ENCODE measurements around the gene ADORA2A. TPM values are rescaled to one million over a fixed set of nuclear protein-coding genes. Genes with fewer than 3 reads are reported as not detected.

Gene ADORA2A
- 20.2 and 23.8 TPM in 2 replicates for total RNA-seq

DNA sequence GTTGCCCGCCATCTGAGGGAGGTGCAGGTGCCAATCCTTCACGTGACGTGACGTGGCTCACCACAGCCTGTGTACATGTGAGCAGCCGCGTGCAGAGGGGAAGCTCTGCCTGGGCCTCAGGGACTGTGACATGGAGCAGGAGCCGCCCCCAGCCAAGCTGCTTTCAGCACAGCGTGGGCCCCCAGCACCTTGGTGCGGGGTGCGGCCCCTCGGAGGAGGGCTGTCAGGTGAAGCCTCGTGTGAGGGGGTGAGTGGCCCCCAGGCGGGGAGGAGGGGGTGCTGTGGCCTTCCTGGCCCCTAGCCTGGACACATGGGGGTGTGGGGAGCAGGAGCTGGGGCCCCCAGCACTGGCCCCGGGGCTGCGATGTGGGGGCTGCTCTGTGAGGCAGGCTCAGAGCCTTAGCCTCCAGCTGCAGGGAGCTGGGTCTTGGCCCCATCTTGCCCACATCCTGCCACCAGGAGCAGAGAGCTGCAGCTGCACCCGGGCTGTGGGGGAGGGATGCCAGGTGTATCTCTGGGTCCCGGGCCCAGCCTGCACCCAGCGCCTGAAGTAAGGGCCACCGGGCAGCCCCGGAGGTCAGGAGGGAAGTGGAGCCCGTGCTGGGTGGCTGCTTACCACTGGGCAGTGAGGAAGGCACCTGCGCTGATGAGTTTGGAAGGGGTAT lies at the start of gene ADORA2A:
TSS of gene ADORA2A (plus strand) at position 100 of the 665 bp plus-strand sequence. CDS start 5,806 bp downstream, outside the sequence.
- peak; percentile 72 for DNase-seq (ENCODE audit: low spot score)
- H3K36me3 Mint-ChIP-seq (ENCODE audit: low read depth), result peaks cover 10% of the 10 kb centered on the region
- H3K27ac Mint-ChIP-seq, result peak within 1 kb of the TSS; percentile 87
- H3K4me1 Mint-ChIP-seq (ENCODE audit: low read depth), result peaks cover 55% of the 10 kb centered on the region
- intact Hi-C loops (cut with micrococcal nuclease), result loop anchor here (2.0 to 5.0 kb wide), 2 partner anchors 75 to 97 kb away; no protein-coding TSS in a partner anchor
- H3K4me3 Mint-ChIP-seq (ENCODE audit: low read depth), result peak within 1 kb of the TSS; percentile 82
- peaks cover 6% of the 10 kb centered on the region for H3K27me3 Mint-ChIP-seq (ENCODE audit: low read depth)
- no peaks in the 10 kb centered on the region for H3K9me3 Mint-ChIP-seq

DNA sequence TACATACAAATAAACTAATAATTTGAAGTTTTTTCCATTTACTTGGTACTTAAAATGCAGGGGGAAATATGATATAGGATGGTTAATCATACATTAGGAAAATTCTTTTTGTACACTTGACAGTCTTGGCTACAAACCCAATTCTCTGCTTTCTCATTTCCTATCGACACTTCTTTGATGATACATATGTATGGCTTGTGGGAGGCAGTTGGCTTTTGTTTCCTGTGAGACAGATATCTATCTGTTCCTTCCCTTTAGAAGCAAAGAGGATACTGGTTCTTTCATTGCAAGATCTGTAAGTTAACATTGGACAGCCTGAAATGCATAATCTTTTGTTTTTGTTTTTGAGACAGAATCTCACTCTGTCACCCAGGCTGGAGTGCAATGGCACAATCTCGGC lies 47.9 kb upstream of the ADORA2A start:
- H3K27me3 Mint-ChIP-seq (ENCODE audit: low read depth), result no peaks in the 10 kb centered on the region
- peaks cover 30% of the 10 kb centered on the region for H3K4me1 Mint-ChIP-seq (ENCODE audit: low read depth)
- H3K9me3 Mint-ChIP-seq, result peaks cover 8% of the 10 kb centered on the region
- intact Hi-C loops (cut with micrococcal nuclease), result loop anchor here (1.0 kb wide), 1 partner anchor 107 kb away; no protein-coding TSS in a partner anchor
- DNase-seq (ENCODE audit: low spot score), result no peak
- H3K36me3 Mint-ChIP-seq (ENCODE audit: low read depth), result peaks cover 55% of the 10 kb centered on the region
- H3K27ac Mint-ChIP-seq, result no peak overlapping the region
- peak overlapping the region; percentile 0 for H3K4me3 Mint-ChIP-seq (ENCODE audit: low read depth)

DNA sequence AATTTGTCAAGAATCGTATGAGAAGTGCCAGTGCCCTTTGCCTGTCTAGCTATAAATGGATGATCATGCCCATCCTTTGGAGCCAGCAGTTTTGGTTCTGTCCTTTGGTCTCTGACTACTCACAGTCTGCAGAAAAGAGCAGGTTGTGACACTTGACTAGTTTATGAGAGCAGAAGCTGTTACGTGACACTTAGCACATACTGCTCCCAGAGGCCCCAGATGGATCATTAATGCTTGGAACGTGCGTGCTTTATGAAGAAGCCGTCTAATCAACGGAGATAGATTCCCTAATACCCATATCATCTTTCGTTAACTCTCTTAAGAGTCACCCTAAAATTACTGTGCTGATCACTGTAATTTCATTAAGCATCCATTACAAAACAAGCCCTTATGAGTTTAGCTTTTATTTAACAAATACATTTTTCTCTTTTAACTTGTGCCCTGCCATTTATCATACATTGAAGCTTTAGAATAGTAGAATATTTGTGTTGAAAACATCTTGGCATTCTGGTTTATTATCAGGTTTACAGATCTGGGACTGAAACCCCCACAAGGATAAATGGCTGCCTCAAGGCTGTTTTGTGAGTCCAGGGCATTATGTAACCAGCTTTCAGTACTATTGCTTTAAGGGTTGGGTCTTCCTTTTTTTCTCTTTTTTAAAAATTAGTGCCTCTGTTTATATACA lies 47.0 kb upstream of the ADORA2A start:
- peaks cover 30% of the 10 kb centered on the region for H3K4me1 Mint-ChIP-seq (ENCODE audit: low read depth)

DNA sequence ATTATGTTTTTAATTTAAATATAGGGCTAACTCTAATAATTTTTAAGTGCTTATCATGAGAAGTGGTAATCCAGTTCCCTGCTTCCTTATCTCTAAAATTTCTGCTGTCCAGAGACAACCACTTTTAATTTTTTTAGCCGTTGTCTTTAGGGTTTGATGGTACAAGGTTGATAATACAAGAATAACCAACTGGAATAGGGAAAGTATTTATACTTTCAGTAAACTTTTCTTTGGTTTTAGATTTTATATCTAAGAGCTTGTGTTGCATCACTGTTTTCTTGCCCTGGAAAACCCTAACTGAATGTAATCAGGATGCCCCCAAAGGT lies 46.5 kb upstream of the ADORA2A start:
- H3K36me3 Mint-ChIP-seq (ENCODE audit: low read depth), result peaks cover 42% of the 10 kb centered on the region
- no peak for DNase-seq (ENCODE audit: low spot score)
- H3K27ac Mint-ChIP-seq, result no peak overlapping the region
- no peaks in the 10 kb centered on the region for H3K27me3 Mint-ChIP-seq (ENCODE audit: low read depth)
- no peak overlapping the region for H3K4me3 Mint-ChIP-seq (ENCODE audit: low read depth)
- intact Hi-C loops (cut with micrococcal nuclease), result no loop called here
- peaks cover 30% of the 10 kb centered on the region for H3K4me1 Mint-ChIP-seq (ENCODE audit: low read depth)
- H3K9me3 Mint-ChIP-seq, result no peaks in the 10 kb centered on the region

More for the DNA sequence above, 47.0 kb upstream of the ADORA2A start:
- DNase-seq (ENCODE audit: low spot score), result no peak
- Mint-ChIP-seq H3K27me3 (ENCODE audit: low read depth) (no peaks in the 10 kb centered on the region), H3K27ac (no peak overlapping the region), H3K36me3 (ENCODE audit: low read depth) (peaks cover 47% of the 10 kb centered on the region), H3K4me3 (ENCODE audit: low read depth) (no peak overlapping the region), H3K9me3 (no peaks in the 10 kb centered on the region)
- intact Hi-C loops (cut with micrococcal nuclease), result no loop called here

DNA sequence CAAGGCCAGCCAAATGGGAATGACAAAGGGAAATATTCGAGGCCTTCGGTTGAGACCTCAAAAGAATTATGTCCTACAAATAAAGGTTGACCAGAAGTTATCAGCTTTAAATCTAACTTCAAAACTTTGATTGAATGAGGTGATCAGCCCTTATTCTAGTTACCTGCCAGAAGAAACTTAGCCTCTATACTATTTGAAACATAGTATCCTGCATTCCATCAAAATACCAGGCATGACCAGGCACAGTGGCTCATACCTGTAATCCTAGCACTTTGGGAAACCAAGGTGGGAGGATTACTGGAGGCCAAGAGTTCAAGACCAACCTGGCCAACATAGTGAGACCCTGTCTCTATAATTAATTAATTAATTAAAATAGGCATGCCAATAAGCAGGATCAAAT lies 44.3 kb upstream of the ADORA2A start:
- intact Hi-C loops (cut with micrococcal nuclease), result no loop called here
- Mint-ChIP-seq H3K4me3 (ENCODE audit: low read depth) (no peak overlapping the region), H3K27me3 (ENCODE audit: low read depth) (no peaks in the 10 kb centered on the region), H3K4me1 (ENCODE audit: low read depth) (peaks cover 16% of the 10 kb centered on the region), H3K9me3 (no peaks in the 10 kb centered on the region), H3K27ac (no peak overlapping the region), H3K36me3 (ENCODE audit: low read depth) (peaks cover 25% of the 10 kb centered on the region)
- no peak for DNase-seq (ENCODE audit: low spot score)

DNA sequence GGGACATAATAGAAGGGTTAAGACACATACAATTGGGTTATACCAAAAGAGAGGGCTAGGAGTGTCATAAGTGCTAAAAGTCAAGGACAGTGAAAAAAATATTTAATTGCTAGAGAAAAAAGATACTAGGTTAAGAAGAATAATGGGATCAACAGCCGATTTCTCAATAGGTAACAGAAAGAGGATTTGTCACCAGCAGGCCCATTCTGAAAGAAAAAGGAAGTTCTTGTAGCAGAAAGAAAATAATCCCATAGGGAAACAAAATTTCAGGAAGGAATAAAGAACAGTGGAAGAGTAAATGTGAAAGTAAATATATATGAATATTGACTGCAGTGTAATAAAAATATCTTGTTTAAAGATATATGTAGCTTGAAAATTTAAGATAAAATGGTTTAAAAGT lies 43.3 kb upstream of the ADORA2A start:
- Mint-ChIP-seq H3K36me3 (ENCODE audit: low read depth) (peaks cover 19% of the 10 kb centered on the region), H3K27me3 (ENCODE audit: low read depth) (no peaks in the 10 kb centered on the region), H3K27ac (no peak overlapping the region), H3K9me3 (no peaks in the 10 kb centered on the region), H3K4me1 (ENCODE audit: low read depth) (peaks cover 12% of the 10 kb centered on the region), H3K4me3 (ENCODE audit: low read depth) (no peak overlapping the region)
- no peak for DNase-seq (ENCODE audit: low spot score)
- intact Hi-C loops (cut with micrococcal nuclease), result no loop called here

DNA sequence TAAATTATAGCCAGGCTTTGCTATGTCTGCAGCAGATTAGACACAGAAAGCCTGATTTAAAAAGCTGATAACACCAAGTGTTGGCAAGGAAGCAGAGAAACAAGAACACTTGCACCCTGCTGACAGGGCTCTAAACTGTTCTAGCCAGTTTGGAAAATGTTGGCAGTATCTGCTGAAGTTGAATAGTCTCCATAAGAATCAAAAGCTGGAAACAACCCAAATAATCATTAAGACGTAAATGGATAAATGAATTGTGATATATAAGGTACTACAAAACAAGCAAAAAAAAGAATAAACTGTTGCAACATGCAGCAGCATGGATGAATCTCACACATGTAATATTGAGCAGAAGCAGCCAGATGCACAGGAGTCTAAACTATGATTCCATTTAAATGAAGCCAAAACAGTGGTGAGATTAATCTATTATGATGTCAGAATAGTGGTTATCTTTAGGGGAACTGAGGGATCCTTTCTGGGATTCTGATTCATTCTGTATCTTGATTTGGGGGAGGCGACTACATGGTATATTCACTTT lies 40.4 kb upstream of the ADORA2A start:
- intact Hi-C loops (cut with micrococcal nuclease), result no loop called here
- no peak for DNase-seq (ENCODE audit: low spot score)
- Mint-ChIP-seq H3K27me3 (ENCODE audit: low read depth) (no peaks in the 10 kb centered on the region), H3K4me1 (ENCODE audit: low read depth) (peaks cover 12% of the 10 kb centered on the region), H3K27ac (no peak overlapping the region), H3K9me3 (no peaks in the 10 kb centered on the region), H3K36me3 (ENCODE audit: low read depth) (peaks cover 13% of the 10 kb centered on the region), H3K4me3 (ENCODE audit: low read depth) (no peak overlapping the region)

DNA sequence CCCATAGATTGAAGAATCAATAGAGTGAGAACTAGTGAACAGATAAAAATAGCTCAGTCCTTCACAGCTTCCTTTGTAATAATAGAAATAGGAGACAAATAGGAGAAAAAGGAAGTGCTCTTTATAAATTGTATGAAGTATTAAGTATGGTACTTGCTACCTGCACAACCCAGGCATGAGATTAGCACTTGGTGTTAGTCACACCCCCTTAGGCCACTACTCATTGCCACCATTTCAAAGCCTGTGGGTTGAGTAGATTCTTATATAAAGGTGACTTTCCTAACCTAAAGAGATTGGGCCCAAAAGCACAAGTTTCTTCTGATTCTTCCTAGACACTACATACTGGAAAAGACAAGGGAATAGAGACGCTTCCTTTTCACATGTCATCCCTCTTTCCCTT lies 37.7 kb upstream of the ADORA2A start:
- intact Hi-C loops (cut with micrococcal nuclease), result no loop called here
- H3K9me3 Mint-ChIP-seq, result no peaks in the 10 kb centered on the region

DNA sequence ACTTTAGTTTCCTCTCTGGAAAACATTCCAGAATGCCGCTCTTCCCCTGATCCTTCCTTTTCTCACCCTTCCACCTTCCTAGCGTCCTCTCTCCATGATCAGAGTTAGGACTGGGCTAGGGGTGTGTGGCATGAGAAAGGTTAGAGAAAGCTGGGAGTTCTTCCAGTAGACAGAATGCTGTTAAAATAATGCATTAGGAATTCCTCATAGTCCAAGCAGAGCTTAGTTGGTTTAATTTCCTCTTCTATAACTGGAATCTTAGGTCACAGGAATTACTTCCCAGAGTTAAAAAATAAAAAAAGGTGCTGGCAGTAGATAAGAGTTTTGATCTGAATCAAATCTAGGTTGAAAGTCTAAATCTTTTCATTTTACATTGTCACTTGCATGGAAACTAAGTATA lies 37.2 kb upstream of the ADORA2A start:
- peaks cover 22% of the 10 kb centered on the region for H3K36me3 Mint-ChIP-seq (ENCODE audit: low read depth)
- H3K27ac Mint-ChIP-seq, result no peak overlapping the region
- no peak for DNase-seq (ENCODE audit: low spot score)
- H3K4me1 Mint-ChIP-seq (ENCODE audit: low read depth), result peaks cover 21% of the 10 kb centered on the region
- H3K27me3 Mint-ChIP-seq (ENCODE audit: low read depth), result no peaks in the 10 kb centered on the region
- intact Hi-C loops (cut with micrococcal nuclease), result no loop called here
- H3K4me3 Mint-ChIP-seq (ENCODE audit: low read depth), result no peak overlapping the region
- no peaks in the 10 kb centered on the region for H3K9me3 Mint-ChIP-seq

More for the DNA sequence above, 37.7 kb upstream of the ADORA2A start:
- H3K4me1 Mint-ChIP-seq (ENCODE audit: low read depth), result peaks cover 21% of the 10 kb centered on the region
- DNase-seq (ENCODE audit: low spot score), result no peak
- H3K4me3 Mint-ChIP-seq (ENCODE audit: low read depth), result no peak overlapping the region
- H3K27me3 Mint-ChIP-seq (ENCODE audit: low read depth), result no peaks in the 10 kb centered on the region
- H3K27ac Mint-ChIP-seq, result no peak overlapping the region
- peaks cover 21% of the 10 kb centered on the region for H3K36me3 Mint-ChIP-seq (ENCODE audit: low read depth)

DNA sequence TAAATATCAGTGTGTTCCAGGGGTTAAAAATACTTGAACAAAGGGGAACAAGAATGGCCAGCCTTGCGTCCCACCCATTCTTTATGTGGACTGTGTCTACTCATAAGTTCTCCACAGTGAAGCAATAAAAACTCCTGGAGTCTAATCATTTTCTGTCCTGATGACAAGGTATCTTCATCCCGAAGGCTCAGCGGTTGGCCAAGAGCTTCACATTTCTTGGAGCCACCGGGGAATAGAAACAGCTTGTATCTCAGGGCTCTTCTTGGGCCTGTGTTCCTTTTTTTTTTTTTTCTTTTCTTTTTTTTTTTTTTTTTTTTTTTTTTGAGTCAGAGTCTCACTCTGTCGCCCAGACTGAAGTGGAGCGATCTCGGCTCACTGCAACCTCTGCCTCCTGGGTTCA lies 36.8 kb upstream of the ADORA2A start:
- no peaks in the 10 kb centered on the region for H3K27me3 Mint-ChIP-seq (ENCODE audit: low read depth)
- no peaks in the 10 kb centered on the region for H3K9me3 Mint-ChIP-seq
- no peak for DNase-seq (ENCODE audit: low spot score)
- intact Hi-C loops (cut with micrococcal nuclease), result no loop called here
- H3K4me3 Mint-ChIP-seq (ENCODE audit: low read depth), result no peak overlapping the region
- peaks cover 21% of the 10 kb centered on the region for H3K4me1 Mint-ChIP-seq (ENCODE audit: low read depth)
- H3K27ac Mint-ChIP-seq, result no peak overlapping the region
- H3K36me3 Mint-ChIP-seq (ENCODE audit: low read depth), result peaks cover 25% of the 10 kb centered on the region

DNA sequence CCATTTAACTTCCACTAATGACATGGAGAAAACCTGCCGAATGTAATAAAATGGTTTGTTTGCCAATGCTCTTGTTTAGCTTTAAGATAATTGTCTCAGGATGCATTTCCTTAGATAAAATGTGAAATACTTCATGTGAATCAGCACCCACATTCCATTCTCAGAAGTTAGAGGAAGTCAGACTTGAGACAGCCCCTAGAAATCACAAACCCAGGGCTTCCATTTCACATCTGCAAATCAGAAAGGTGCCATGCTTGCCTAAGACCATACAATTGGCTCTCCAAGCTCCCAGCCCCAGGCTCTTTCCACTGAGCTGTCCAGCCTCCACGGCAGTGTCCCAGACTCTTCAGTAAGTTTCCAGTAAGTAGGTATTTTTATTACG lies 35.6 kb upstream of the ADORA2A start:
- Mint-ChIP-seq H3K9me3 (no peaks in the 10 kb centered on the region), H3K27ac (no peak overlapping the region), H3K4me1 (ENCODE audit: low read depth) (peaks cover 21% of the 10 kb centered on the region), H3K4me3 (ENCODE audit: low read depth) (peak overlapping the region; percentile 13), H3K36me3 (ENCODE audit: low read depth) (peaks cover 33% of the 10 kb centered on the region), H3K27me3 (ENCODE audit: low read depth) (no peaks in the 10 kb centered on the region)
- intact Hi-C loops (cut with micrococcal nuclease), result no loop called here
- no peak for DNase-seq (ENCODE audit: low spot score)

DNA sequence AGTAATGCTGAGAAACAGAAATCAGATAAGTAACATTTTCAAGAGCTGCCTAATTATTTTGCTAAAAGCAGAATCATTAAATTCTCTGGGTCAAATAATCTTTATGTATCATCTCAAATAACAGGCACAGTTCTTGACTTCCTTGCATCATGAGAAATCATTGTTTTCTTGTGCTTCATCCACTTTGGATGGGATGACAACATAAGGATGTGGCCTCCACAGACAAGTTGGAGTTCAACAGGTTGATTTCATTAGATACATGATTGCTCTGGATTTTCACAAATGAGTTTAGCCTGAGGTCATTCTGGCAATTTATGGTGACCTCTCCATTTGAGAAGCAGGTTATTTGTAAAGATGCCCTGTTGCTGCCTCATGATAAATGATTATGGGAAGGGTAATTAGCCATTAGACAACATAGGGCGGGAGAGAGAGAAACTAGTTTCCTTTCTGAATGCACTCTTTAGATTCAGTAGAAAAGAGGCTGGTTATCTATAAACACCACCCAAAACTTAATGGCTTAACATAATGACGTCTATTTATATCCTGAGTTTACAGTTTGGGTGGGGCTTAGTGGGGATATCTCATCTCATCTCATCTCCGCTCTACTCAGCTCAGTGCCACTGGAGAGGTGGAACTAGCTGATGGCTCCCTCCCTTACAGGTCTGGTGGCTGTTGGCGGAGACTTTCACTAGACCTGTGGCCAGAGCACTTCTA lies 35.0 kb upstream of the ADORA2A start:
- Mint-ChIP-seq H3K4me1 (ENCODE audit: low read depth) (peaks cover 21% of the 10 kb centered on the region), H3K27me3 (ENCODE audit: low read depth) (no peaks in the 10 kb centered on the region), H3K36me3 (ENCODE audit: low read depth) (peaks cover 34% of the 10 kb centered on the region), H3K4me3 (ENCODE audit: low read depth) (peak overlapping the region; percentile 13), H3K9me3 (no peaks in the 10 kb centered on the region), H3K27ac (no peak overlapping the region)
- intact Hi-C loops (cut with micrococcal nuclease), result no loop called here
- DNase-seq (ENCODE audit: low spot score), result no peak

Data from activated T-helper 2 cell treated with anti-CD3 and anti-CD28 coated beads, Interferon-gamma antibody, Interleukin-2, Interleukin-4, amounts not matched to agents 10 μg/mL and 5 μg/mL and 100 μg/mL, durations not matched to agents 14 hours and 24 hours and 36 hours (primary cell).